NCI-H524 treated with DMSO at 0.1 percent for 48 hours (cell line): ENCODE results near the gene ANGPTL2.
"Not testable (repeated sequence)": the region's sequence is repeated elsewhere in the genome, so short reads cannot be mapped to it uniquely, and the experiment has no call there.

Experiments used
- DNase-seq: peaks from one replicate; lab custom pipeline; 2025; lab: John Stamatoyannopoulos, UW

Gene ANGPTL2

GRCh38 chr9:127122176-127123063 lies at the start of gene ANGPTL2:
Gene ANGPTL2, minus strand, starts transcription at chr9:127122635. Its CDS starts 13,904 bp downstream, at chr9:127108731.
- peak; percentile 82 for DNase-seq

DNA sequence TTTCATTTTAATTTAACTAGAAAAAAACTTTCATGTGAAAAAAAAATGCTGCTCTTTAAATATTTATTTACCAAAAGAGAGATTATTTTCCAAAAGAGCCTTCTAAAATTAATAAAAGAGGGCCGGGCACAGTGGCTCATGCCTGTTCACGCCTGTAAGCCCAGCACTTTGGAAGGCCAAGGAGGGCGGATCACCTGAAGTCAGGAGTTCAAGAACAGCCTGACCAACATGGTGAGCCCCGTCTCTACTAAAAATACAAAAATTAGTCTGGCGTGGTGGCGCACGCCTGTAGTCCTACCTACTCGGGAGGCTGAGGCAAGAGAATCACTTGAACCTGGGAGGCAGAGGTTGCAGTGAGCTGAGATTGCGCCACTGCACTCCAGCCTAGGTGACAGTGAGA lies 48.9 kb upstream of the ANGPTL2 start:
- DNase-seq = not testable (repeated sequence)

DNA sequence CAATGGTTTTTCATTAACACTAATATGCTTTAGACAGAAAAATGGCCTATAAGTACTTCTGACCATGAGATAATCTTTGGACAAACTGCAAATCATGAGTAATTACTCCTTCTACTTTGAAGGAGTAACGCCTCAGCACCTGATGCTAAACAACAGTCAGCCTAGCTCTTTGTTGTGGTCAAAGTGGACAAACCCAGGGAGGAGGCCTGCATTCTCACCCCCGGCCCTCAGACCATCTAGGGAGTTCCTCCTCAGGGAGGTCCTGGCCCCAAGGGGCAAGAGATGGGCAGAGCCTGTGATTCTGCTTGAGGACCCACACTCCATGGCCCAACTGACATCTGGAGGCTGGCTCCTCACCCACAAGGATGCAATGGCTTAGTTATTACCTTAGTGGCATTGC lies 48.2 kb upstream of the ANGPTL2 start:
- DNase-seq = no peak

DNA sequence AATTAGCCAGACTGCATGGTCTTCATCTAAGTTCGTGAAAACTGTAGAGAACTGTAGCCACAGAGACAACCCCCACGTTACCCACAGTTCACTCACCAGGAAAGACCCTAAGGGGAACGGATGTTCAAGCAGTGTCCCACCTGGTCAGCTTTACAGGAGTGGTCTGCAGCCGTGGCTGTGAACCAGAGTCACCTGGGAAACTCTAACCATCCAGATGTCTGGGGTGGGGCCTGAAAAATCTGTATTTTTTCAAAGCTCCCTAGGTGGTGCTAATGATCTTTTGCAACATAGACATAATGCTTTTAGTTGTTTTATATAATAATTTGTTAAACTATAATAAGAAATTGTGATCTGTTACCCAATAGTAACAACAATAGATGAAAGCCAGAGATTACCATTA lies 47.7 kb upstream of the ANGPTL2 start:
- DNase-seq = no peak

DNA sequence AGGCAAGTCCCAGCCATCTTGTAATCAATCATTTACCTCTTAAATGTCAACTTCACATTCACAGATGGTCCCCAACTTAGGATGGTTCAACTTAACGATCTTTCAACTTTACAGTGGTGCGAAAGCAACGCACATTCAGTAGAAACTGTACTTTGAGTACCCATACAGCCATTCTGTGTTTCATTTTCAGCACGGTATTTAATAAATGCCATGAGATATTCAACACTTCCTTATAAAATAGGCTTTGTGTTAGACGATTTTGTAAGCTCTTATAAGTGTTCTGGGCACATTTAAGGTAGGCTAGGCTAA lies 47.1 kb upstream of the ANGPTL2 start:
- no peak for DNase-seq

DNA sequence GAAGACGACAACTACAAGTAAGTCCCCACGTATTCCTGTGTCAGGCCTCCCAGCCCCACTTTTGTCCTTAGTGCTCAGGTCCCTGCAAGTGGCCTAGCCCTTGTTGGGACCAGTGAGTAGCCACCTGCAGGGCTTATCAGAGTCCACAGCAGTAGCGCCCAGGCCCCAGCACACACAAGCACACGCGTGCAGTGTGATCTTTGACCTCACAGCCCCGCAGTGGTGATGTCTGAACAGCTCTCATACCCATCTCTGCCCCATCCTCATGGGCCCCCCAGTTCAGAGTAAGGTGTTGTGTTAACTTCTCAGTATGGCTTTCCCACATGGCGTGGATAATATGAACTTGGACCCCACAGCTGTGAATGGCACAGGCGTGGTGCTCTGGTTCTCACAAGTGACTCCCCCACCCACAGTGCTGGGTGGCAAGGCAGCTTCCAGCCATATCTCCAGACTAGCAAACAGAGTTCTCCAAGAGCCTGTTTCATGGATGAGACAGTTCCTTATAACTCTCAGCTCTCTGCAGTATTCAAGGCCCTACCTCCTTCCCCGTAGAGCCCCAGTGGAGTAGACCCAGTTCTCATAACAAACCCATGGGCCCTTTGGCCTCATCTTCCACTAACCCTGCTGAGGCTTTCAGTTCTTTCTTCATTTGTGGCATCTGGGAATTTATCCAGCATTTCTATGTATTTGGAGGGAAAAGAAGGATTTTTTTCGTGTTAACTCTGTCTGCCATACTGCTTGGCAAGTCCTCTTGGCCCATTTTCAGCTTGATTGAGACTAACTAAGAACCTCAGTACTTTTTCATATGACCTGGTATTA lies 46.5 kb upstream of the ANGPTL2 start:
- no peak for DNase-seq

GRCh38 chr9:127167560-127168326 lies 45.3 kb upstream of the ANGPTL2 start:
- DNase-seq = no peak

DNA sequence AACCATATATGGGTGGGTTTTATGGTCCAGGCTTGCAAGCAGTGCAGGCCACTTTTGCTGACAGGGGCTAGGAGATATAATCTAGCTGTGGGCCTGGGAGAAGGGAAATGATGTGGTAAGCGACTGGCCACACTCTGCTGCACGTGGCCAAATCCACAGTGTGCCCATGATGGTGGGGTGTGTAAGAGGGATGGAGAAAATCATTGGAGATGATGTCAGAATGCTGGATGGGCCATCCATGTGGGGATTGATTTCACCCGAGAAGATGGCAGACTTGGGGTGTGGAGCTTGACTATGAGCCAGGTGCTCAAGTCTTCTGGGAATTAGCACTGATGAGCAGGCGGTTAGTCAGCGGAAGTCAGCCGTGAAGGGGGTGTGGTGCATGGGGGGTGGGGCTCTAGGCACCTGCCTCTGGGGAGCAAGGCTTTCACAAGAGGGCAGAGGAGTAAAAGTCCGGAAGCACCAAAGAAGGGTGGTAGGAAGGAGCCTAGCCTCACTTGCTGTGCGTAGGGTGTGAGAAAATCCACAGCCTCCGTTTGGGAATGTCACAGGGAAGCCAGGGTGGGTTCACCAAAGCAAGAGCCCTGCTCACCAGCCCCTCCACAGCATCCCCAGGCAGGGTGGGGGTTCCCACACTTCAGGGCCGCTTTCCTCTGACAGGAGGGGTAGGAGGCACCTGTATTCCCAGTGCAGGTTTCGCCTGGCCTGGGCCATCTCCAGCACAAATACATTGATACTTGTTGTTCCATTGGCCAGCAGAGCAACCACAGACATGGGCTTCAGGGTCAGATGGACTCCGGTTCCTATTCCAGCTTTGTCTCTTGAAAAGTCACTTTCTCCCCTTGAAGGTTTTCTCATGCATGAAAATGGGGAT lies 44.5 kb upstream of the ANGPTL2 start:
- no peak for DNase-seq

- DNase-seq = no peak
Measured at GRCh38 chr9:127166111-127166510, 43.7 kb upstream of the ANGPTL2 start.

GRCh38 chr9:127165116-127165515 lies 42.7 kb upstream of the ANGPTL2 start:
- no peak for DNase-seq

DNA sequence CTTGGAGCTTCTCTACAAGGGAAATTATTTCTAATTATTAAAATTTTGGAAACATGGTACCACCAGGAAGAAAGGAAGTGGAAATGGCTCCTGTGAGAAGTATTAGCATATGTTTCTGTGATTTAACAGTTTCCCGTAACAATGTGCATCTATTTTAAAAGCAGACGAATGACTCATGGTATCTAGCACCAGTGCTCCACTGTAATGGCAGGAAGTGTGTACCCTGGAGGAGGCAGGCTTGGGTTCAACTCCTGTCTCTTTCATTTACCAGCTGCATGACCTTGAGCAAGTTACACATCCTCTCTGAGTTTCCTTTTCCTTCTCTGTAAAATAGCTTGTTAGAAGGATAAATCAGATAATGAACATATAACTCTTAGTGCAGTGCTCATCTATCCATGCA lies 41.0 kb upstream of the ANGPTL2 start:
- no peak for DNase-seq

DNA sequence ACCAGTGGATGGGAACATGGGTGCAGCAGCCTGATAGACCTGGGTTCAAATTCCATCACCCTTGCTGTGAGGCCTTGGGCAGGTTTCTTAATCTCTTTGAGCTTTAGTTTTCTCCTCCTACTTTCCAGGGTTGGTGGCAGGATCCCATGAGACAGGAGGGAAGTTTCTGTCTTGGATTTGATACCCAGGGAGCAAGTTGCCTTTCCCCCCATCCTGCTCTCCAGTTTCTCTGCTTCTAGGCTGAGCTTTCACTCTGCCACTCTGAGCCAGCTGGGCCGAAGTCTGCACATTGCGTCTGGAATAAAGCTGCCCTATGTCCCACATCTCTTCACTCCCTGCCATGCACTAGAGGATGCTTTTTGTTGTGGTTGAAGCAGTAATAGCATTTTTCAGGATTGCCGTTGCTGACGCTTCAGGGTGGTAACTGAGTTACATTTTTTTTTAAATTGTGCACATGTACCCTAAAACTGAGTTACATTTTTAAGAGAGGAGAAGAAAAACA lies 40.5 kb upstream of the ANGPTL2 start:
- no peak for DNase-seq

DNA sequence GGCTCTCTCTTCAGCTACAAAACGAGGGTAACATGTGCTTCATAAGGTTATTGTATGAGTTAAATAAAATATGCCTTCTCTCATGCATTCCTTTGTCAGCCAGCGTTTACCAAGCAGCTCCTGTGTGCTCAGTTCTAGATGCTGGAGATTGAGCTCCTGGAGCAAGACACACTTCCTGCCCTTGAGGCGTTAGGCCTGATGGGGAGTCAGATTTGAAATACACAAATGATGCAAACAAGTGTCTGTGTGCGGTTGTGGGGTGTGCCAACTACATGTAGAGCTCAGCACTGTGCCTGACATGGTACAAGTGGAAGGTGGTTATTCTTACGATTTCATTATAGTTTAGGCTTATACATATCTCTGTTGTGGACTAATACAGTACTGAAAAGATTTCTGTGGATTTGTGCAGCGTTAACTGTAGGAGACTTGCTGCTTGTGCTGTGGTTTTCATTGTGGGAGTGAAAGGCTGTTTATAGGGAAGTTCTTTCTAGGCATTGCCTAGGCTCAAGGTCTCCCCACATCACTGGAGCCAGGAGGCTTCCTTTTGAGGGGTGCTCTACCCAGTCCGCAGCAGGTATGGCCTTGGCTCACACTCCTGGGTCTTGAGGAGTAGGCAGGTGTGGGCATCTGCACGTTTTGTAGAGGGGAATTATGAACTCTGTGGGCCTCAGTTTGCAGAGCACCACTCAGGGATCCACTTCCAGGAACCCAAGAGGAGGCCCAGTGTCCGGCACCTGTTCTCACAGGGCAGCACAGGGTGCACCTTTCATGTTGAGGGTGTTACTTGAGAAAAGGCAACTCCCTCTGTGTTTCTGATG lies 39.8 kb upstream of the ANGPTL2 start:
- no peak for DNase-seq

GRCh38 chr9:127161081-127161624 lies 38.7 kb upstream of the ANGPTL2 start:
- DNase-seq = no peak

- DNase-seq = no peak
Measured at GRCh38 chr9:127159949-127160610, 37.6 kb upstream of the ANGPTL2 start.

GRCh38 chr9:127159325-127159801 lies 36.9 kb upstream of the ANGPTL2 start:
- DNase-seq = no peak

DNA sequence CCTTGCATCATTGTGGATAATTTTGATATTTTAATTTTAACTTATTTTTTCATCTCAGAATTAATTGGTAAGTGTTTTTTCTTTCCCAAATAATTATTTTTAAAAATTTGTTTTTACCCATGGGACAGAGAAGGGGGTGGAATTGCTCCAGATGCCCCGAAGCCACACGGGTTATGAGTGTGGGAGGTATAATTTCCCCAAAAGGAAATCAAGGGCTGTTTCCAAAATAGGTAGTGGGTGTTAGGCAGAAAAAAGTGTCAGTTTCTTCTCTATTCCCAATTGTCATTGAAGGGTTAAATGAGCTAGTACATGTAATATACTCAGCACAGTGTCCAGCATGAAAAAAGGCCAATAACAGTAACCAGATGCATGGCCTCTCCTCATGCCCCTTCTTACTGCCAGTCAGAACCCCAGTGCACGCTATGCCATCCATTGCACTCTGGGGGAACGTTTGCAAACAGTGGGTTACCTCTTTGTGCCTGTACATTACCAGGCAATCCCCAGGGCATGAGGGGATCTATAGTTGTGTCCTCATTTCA lies 36.4 kb upstream of the ANGPTL2 start:
- no peak for DNase-seq

GRCh38 chr9:127155314-127155960 lies 33.0 kb upstream of the ANGPTL2 start:
- no peak for DNase-seq
